HepG2 (cell line): ENCODE measurements around the gene PEPD. TPM values are rescaled to one million over a fixed set of nuclear protein-coding genes. Genes with fewer than 3 reads are reported as not detected.

Experiments
- DNMT3B ChIP-seq: conservative IDR thresholded peaks from 2 replicates; pipeline ENCODE4 v1.6.1; 2016; ENCODE audit warnings: missing biosample characterization, control low read depth
- KAT7 ChIP-seq: IDR thresholded peaks from 2 replicates; pipeline ENCODE4 v1.6.1; 2018; ENCODE audit warnings: borderline replicate concordance, missing compliant biosample characterization
- ONECUT2 ChIP-seq: sonication (generic); formaldehyde crosslinking; IDR thresholded peaks from 2 replicates; pipeline ENCODE4 v1.4.0; 2020; ENCODE audit warnings: missing genetic modification reagents
- POLR2AphosphoS2 ChIP-seq: IDR thresholded peaks from 2 replicates; pipeline ENCODE4 v1.6.1; 2011; ENCODE audit warnings: low read depth, low read length, improper control_type of control experiment
- RARG ChIP-seq: sonication (generic); formaldehyde crosslinking; IDR thresholded peaks from 2 replicates; pipeline ENCODE4 v1.4.0; 2020; ENCODE audit warnings: low read depth, mild to moderate bottlenecking, missing genetic modification reagents
- RORA ChIP-seq: sonication (generic); formaldehyde crosslinking; IDR thresholded peaks from 2 replicates; pipeline ENCODE4 v1.5.0; 2020; ENCODE audit warnings: mild to moderate bottlenecking, missing genetic modification reagents, moderate library complexity
- SAFB2 ChIP-seq: sonication (generic); formaldehyde crosslinking; IDR thresholded peaks from 2 replicates; pipeline ENCODE4 v1.5.1; 2020; ENCODE audit warnings: missing genetic modification reagents, low read depth, mild to moderate bottlenecking, borderline replicate concordance
- SP2 ChIP-seq: sonication (generic); formaldehyde crosslinking; IDR thresholded peaks from 2 replicates; pipeline ENCODE4 v1.5.1; 2020; ENCODE audit warnings: mild to moderate bottlenecking, missing genetic modification reagents
- ZBTB3 ChIP-seq: sonication (generic); formaldehyde crosslinking; IDR thresholded peaks from 2 replicates; pipeline ENCODE4 v1.4.0; 2020; ENCODE audit warnings: low read depth, mild to moderate bottlenecking, moderate library complexity, missing genetic modification reagents, borderline replicate concordance
- ZBTB42 ChIP-seq: sonication (generic); formaldehyde crosslinking; IDR thresholded peaks from 2 replicates; pipeline ENCODE4 v1.5.0; 2020; ENCODE audit warnings: mild to moderate bottlenecking, missing genetic modification reagents
- ZFP36L1 ChIP-seq: sonication (generic); formaldehyde crosslinking; IDR thresholded peaks from 2 replicates; pipeline ENCODE4 v1.8.0; 2022; ENCODE audit warnings: mild to moderate bottlenecking, missing genetic modification reagents, moderate library complexity
- ZNF589 ChIP-seq: sonication (generic); formaldehyde crosslinking; conservative IDR thresholded peaks from 2 replicates; pipeline ENCODE4 v1.8.0; 2022; ENCODE audit warnings: mild to moderate bottlenecking, moderate library complexity, missing genetic modification reagents
- polyA plus RNA-seq, 8 experiments: library from polyadenylated mRNA; depleted of rRNA in 3 of 8; stranded (reverse) in 7 of 8; unstranded in 1 of 8; fragments of >200 nt; fragmentation: Illumina TruSeq in 4 of 8; extraction: Trizol in 4 of 8; gene quantifications; 2 replicates each; pipeline versions ENCODE4 v1.2.1 to v1.2.3, GENCODE V29; 2011 to 2016; ENCODE audit warnings: low read depth in 4 of 8, missing spikeins in 1 of 8, mixed read lengths in 1 of 8; ENCODE audit not compliant: insufficient read depth in 1 of 8
- total RNA-seq, 5 experiments: library from RNA; depleted of rRNA; stranded (reverse); fragments of >200 nt; fragmentation: Illumina TruSeq; extraction: Trizol; gene quantifications; 2 replicates each; pipeline ENCODE4 v1.2.3, GENCODE V29; 2016; ENCODE audit warnings: low read depth in 1 of 5
- TF ChIP-seq, protein P1 (sequence below): sonication (generic); formaldehyde crosslinking; IDR thresholded peaks from 2 replicates; pipeline ENCODE4 v1.5.1; 2020; ENCODE audit warnings: missing genetic modification reagents, mild to moderate bottlenecking, borderline replicate concordance
- TF ChIP-seq, protein P2 (sequence below): sonication (generic); formaldehyde crosslinking; conservative IDR thresholded peaks from 2 replicates; pipeline ENCODE4 v1.8.1; 2023; ENCODE audit warnings: missing genetic modification reagents
- TF ChIP-seq, protein P3 (sequence below): sonication (generic); formaldehyde crosslinking; IDR thresholded peaks from 2 replicates; pipeline ENCODE4 v1.4.0; 2020; ENCODE audit warnings: missing genetic modification reagents
- TF ChIP-seq, protein P4 (sequence below), 2 experiments: sonication (generic) in 1 of 2; formaldehyde crosslinking in 1 of 2; IDR thresholded peaks; 2 replicates each; pipeline versions ENCODE4 v1.4.0 to v1.6.1; 2018 to 2020; ENCODE audit warnings: missing genetic modification reagents in 2 of 2, borderline replicate concordance in 1 of 2, low read depth in 1 of 2, mild to moderate bottlenecking in 1 of 2, missing biosample characterization in 1 of 2
- TF ChIP-seq, protein P5 (sequence below): fragments of 450-650 bp; IDR thresholded peaks from 2 replicates; pipeline ENCODE4 v1.6.1; 2017
- TF ChIP-seq, protein P6 (sequence below): sonication (generic); formaldehyde crosslinking; IDR thresholded peaks from 2 replicates; pipeline ENCODE4; 2020; ENCODE audit warnings: missing genetic modification reagents, mild to moderate bottlenecking, borderline replicate concordance

Gene PEPD
- total and polyA plus RNA-seq, 2 of the 13 experiments (the other 11 are each of a cell fraction or from before 2014, with no cell fraction given) = 60.7 to 75.1 TPM

DNA sequence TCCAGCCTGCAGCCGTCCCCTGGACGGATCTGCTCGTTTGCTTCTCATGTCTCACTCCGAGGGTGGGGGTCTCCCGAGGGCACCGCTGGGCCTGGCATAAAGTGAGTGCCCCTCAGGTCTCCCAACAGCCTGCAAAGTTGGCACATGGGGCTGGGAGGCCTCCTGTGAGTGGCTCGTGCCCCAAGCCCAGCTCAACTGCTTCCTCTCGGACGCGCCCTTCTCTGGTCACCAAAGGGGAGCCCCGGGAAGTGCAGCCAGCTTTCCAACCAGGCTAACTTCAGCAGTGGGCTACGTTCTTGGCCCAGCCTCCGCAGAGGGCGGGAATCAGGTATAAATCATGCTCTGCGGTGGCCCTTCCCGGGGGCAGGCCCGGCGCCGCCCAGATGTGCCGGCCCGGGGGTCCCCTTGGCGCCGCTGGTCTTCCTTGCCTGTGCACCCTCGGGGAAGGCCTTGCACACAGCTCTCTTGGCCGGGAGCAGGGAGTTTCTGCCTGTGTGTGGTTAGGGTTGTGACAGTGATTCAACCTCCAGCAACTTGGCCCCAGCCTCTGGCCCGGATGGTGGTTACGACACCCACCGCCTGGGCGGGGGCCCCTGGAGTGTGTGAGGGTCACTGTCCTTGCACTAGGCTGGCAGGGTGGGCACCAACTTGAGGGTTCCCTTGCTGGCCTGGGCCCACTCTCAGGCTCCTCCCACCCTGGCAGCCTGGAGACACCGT lies 127.4 kb downstream of the PEPD start (continued):
- no peak for TF ChIP-seq KAT7 (CRISPR knock-in tag)
- TF ChIP-seq ONECUT2 = no peak
- TF ChIP-seq, protein P1, sequence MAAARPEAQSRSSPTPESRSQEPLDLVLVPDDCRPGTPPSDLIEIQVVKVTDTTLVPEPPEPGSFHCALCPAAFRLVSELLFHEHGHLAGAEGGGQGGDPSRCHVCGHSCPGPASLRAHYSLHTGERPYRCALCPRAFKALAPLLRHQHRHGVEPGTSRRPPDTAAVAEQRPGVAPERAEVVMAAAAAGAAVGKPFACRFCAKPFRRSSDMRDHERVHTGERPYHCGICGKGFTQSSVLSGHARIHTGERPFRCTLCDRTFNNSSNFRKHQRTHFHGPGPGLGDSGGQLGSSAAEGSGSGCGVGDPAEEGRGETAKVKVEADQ (CRISPR knock-in tag) = no peak
- TF ChIP-seq, protein P2, sequence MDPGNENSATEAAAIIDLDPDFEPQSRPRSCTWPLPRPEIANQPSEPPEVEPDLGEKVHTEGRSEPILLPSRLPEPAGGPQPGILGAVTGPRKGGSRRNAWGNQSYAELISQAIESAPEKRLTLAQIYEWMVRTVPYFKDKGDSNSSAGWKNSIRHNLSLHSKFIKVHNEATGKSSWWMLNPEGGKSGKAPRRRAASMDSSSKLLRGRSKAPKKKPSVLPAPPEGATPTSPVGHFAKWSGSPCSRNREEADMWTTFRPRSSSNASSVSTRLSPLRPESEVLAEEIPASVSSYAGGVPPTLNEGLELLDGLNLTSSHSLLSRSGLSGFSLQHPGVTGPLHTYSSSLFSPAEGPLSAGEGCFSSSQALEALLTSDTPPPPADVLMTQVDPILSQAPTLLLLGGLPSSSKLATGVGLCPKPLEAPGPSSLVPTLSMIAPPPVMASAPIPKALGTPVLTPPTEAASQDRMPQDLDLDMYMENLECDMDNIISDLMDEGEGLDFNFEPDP (CRISPR knock-in tag) = no peak
- TF ChIP-seq, protein P3, sequence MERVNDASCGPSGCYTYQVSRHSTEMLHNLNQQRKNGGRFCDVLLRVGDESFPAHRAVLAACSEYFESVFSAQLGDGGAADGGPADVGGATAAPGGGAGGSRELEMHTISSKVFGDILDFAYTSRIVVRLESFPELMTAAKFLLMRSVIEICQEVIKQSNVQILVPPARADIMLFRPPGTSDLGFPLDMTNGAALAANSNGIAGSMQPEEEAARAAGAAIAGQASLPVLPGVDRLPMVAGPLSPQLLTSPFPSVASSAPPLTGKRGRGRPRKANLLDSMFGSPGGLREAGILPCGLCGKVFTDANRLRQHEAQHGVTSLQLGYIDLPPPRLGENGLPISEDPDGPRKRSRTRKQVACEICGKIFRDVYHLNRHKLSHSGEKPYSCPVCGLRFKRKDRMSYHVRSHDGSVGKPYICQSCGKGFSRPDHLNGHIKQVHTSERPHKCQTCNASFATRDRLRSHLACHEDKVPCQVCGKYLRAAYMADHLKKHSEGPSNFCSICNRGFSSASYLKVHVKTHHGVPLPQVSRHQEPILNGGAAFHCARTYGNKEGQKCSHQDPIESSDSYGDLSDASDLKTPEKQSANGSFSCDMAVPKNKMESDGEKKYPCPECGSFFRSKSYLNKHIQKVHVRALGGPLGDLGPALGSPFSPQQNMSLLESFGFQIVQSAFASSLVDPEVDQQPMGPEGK (CRISPR knock-in tag) = peak; percentile 93
- TF ChIP-seq ZFP36L1 = no peak; the same call in 1 of the 2 replicates
- no peak for TF ChIP-seq POLR2AphosphoS2
- TF ChIP-seq DNMT3B (CRISPR knock-in tag) = no peak
- no peak for TF ChIP-seq ZNF589 (CRISPR knock-in tag)
- TF ChIP-seq RORA (CRISPR knock-in tag) = no peak
- TF ChIP-seq, protein P4, sequence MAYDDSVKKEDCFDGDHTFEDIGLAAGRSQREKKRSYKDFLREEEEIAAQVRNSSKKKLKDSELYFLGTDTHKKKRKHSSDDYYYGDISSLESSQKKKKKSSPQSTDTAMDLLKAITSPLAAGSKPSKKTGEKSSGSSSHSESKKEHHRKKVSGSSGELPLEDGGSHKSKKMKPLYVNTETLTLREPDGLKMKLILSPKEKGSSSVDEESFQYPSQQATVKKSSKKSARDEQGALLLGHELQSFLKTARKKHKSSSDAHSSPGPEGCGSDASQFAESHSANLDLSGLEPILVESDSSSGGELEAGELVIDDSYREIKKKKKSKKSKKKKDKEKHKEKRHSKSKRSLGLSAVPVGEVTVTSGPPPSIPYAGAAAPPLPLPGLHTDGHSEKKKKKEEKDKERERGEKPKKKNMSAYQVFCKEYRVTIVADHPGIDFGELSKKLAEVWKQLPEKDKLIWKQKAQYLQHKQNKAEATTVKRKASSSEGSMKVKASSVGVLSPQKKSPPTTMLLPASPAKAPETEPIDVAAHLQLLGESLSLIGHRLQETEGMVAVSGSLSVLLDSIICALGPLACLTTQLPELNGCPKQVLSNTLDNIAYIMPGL (CRISPR knock-in tag; IDR thresholded peaks at IDR 0.05; ENCODE audit: borderline replicate concordance in 1 of 2, low read depth in 1 of 2) = no peak
- 0 out of 2 replicates have a peak, but pooled peaks have one; percentile 57 for TF ChIP-seq ZBTB42 (CRISPR knock-in tag)
- TF ChIP-seq, protein P5, sequence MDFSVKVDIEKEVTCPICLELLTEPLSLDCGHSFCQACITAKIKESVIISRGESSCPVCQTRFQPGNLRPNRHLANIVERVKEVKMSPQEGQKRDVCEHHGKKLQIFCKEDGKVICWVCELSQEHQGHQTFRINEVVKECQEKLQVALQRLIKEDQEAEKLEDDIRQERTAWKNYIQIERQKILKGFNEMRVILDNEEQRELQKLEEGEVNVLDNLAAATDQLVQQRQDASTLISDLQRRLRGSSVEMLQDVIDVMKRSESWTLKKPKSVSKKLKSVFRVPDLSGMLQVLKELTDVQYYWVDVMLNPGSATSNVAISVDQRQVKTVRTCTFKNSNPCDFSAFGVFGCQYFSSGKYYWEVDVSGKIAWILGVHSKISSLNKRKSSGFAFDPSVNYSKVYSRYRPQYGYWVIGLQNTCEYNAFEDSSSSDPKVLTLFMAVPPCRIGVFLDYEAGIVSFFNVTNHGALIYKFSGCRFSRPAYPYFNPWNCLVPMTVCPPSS = no peak
- TF ChIP-seq SP2 = no peak
- no peak for TF ChIP-seq RARG (CRISPR knock-in tag)
- TF ChIP-seq SAFB2 (CRISPR knock-in tag) = no peak
- TF ChIP-seq ZBTB3 (CRISPR knock-in tag) = no peak
- TF ChIP-seq, protein P6, sequence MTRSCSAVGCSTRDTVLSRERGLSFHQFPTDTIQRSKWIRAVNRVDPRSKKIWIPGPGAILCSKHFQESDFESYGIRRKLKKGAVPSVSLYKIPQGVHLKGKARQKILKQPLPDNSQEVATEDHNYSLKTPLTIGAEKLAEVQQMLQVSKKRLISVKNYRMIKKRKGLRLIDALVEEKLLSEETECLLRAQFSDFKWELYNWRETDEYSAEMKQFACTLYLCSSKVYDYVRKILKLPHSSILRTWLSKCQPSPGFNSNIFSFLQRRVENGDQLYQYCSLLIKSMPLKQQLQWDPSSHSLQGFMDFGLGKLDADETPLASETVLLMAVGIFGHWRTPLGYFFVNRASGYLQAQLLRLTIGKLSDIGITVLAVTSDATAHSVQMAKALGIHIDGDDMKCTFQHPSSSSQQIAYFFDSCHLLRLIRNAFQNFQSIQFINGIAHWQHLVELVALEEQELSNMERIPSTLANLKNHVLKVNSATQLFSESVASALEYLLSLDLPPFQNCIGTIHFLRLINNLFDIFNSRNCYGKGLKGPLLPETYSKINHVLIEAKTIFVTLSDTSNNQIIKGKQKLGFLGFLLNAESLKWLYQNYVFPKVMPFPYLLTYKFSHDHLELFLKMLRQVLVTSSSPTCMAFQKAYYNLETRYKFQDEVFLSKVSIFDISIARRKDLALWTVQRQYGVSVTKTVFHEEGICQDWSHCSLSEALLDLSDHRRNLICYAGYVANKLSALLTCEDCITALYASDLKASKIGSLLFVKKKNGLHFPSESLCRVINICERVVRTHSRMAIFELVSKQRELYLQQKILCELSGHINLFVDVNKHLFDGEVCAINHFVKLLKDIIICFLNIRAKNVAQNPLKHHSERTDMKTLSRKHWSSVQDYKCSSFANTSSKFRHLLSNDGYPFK = no peak
